Stimulated activated naive CD8-positive, alpha-beta T cell treated with anti-CD3 and anti-CD28 coated beads, Interleukin-15, Interleukin-2, amounts not matched to agents 100 U/mL and 50 U/mL, for 24 hours (primary cell): Measurements from ENCODE around the gene DOK3.
A peak's percentile ranks its signal among the peaks of the same experiment; 100 is the strongest.

ENCODE experiments used
- ATAC-seq: fragments of 150-1000 bp; cut with Tn5 transposase; one replicate; pipeline ENCODE4 v1.10.0; 2021
- DNase-seq: peaks from one replicate; pipeline ENCODE4 v3.0.0; 2021

Gene DOK3

GRCh38 chr5:177512736-177513380 lies 3.2 kb upstream of the DOK3 start:
- ATAC-seq = no peak
- no peak for DNase-seq

GRCh38 chr5:177511796-177512675 lies 2.4 kb upstream of the DOK3 start:
- DNase-seq = no peak
- ATAC-seq = no peak

- no peak for DNase-seq
- no peak for ATAC-seq
These were observed 1.6 kb upstream of the DOK3 start for GRCh38 chr5:177511181-177511580.

- DNase-seq = no peak
- ATAC-seq = no peak
These were observed 984 bp upstream of the DOK3 start for GRCh38 chr5:177510567-177511053.

- DNase-seq (peak; percentile 34), ATAC-seq (no peak)
These were observed 453 bp upstream of the DOK3 start for GRCh38 chr5:177509991-177510566.

- DNase-seq = no peak
- no peak for ATAC-seq
These were observed 789 bp downstream of the DOK3 start for GRCh38 chr5:177508837-177509236.

- DNase-seq = no peak
These were observed 1.4 kb downstream of the DOK3 start for GRCh38 chr5:177508221-177508611.

GRCh38 chr5:177507596-177508220 lies 1.9 kb downstream of the DOK3 start:
- DNase-seq (no peak), ATAC-seq (no peak)

More at GRCh38 chr5:177508221-177508611, 1.4 kb downstream of the DOK3 start:
- no peak for ATAC-seq

GRCh38 chr5:177507165-177507564 lies 2.5 kb downstream of the DOK3 start:
- no peak for ATAC-seq
- DNase-seq = no peak

- DNase-seq = no peak
- ATAC-seq = no peak
These were observed 4.6 kb downstream of the DOK3 start for GRCh38 chr5:177505075-177505474.

GRCh38 chr5:177504086-177505056 lies 5.3 kb downstream of the DOK3 start:
- DNase-seq (no peak), ATAC-seq (no peak)

- ATAC-seq = no peak
- DNase-seq = no peak
These were observed 6.1 kb downstream of the DOK3 start for GRCh38 chr5:177503351-177504085.

- no peak for ATAC-seq
- DNase-seq = no peak
These were observed 6.7 kb downstream of the DOK3 start for GRCh38 chr5:177502886-177503285.

- DNase-seq = no peak
- no peak for ATAC-seq
These were observed 7.5 kb downstream of the DOK3 start for GRCh38 chr5:177501874-177502678.

- peak; percentile 95 for DNase-seq
- ATAC-seq = peak; percentile 37
These were observed 8.7 kb downstream of the DOK3 start for GRCh38 chr5:177500685-177501522.

- no peak for DNase-seq
- no peak for ATAC-seq
These were observed 9.8 kb downstream of the DOK3 start for GRCh38 chr5:177499842-177500241.

GRCh38 chr5:177498013-177498787 lies 11.4 kb downstream of the DOK3 start:
- DNase-seq (peak; percentile 55), ATAC-seq (no peak)
